Measurements from ENCODE around the gene MINK1. TPM values are rescaled to one million over a fixed set of nuclear protein-coding genes. Genes with fewer than 3 reads are reported as not detected.
"Not testable (repeated sequence)": the region's sequence is repeated elsewhere in the genome, so short reads cannot be mapped to it uniquely, and the experiment has no call there.

Gene MINK1
- total RNA-seq, 1 donor from 2014 or later = 51.4 TPM

DNA sequence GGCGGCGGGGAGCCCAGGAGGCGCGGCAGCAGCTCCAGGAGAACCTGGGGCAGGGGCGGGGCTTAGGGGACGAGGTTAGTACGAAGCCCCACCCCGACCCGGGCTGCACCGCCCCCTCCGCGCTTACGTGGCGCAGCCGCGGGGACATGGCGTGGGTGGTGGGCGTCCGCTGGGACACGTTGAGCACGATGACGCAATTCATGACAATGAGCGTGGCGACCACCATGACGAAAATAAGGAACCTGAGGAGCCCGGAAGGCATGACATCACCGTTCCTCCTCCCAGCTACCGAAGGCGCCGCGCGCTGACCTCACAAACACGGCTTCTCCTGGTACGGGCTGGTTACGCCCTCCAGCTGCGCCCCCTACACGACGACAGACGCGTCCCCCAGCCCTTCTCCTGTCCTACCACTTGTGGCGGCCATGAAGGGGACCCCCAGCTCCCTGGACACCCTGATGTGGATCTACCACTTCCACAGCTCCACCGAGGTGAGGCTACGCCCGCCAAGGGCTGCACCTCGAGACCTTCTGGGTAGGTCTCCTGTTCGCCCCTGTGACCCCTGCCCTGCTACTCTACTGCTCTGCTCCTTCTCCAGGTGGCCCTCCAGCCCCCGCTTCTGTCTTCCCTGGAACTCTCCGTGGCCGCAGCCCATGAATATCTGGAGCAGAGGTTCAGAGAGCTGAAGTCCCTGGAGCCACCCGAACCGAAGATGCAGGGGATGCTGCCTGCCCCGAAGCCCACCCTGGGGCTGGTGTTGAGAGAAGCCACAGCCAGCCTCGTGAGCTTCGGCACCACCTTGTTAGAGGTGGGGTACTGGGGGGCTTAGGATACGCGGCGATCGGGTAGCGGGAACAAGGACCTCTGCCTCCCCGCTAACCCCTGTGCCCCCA lies 66.4 kb downstream of the MINK1 start, which contains the start of gene C17orf107:
Gene C17orf107, plus strand, starts transcription at position 196 of the 890 bp plus-strand sequence. Its CDS starts 227 bp downstream, at position 423.
- peak; percentile 82 for DNase-seq

DNA sequence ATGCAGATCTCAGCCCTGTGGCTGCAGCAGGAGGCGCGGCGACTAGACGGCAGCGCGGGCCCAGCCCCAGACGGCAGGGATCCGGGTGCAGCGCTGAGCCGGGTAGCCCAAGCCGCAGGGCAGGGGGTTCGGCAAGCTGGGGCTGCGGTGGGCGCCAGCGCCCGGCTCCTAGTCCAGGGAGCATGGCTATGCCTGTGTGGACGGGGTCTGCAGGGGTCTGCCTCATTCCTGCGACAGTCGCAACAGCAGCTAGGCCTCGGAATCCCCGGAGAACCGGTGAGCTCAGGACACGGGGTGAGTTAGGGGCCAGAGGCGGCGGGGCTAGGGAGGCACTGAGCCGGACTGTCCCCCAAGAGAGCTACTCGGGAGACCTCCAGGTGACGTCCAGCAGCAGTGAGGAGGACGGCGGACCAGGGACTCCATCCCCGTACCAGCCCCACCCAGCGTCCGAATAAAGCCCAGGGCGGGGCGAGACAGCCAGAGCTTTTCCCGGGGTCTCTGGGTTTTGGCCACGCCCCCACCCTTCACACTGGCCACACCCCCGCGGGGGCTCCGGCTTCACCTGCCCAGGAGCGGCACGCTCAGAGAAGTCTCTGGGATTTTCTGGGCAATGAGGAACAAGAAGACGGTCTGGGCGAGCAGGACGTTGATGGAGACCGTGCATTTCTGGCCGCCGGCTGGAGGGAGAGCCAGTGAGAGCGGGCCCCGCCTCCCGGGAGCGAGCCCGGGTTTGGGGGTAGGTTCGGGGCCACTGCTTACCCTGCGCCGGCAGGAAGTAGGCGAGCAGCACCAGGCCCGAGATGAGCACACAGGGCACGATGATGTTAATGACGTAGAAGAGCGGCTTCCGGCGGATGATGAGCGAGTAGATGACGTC lies 67.3 kb downstream of the MINK1 start:
- DNase-seq = peak; percentile 50

DNA sequence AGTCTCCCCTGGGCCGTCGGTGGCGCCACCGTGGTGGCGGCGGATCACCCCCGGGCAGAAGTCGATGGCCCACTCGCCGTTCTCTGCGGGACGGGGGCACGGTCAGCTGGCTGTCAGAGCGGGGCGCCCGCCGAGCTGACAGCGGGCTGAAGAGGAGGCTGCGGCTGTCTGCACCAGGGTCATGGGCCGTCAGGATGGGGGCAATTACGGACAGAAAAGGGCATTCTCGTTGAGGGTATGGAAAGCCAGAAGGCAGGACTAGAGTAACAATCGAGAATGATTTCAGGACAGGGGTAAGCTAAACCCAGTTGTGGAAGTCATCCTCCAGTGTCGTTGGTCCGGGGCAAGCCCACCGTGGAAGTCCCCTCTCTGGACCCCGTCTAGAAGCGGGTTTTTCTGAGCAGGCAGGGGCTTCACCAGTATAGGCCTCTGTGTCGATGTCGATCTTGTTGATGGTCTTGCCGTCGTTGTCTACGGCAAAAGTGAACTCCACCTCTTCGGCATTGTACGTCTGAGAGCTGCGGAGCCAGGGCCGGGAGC lies 68.0 kb downstream of the MINK1 start:
- no peak for DNase-seq

DNA sequence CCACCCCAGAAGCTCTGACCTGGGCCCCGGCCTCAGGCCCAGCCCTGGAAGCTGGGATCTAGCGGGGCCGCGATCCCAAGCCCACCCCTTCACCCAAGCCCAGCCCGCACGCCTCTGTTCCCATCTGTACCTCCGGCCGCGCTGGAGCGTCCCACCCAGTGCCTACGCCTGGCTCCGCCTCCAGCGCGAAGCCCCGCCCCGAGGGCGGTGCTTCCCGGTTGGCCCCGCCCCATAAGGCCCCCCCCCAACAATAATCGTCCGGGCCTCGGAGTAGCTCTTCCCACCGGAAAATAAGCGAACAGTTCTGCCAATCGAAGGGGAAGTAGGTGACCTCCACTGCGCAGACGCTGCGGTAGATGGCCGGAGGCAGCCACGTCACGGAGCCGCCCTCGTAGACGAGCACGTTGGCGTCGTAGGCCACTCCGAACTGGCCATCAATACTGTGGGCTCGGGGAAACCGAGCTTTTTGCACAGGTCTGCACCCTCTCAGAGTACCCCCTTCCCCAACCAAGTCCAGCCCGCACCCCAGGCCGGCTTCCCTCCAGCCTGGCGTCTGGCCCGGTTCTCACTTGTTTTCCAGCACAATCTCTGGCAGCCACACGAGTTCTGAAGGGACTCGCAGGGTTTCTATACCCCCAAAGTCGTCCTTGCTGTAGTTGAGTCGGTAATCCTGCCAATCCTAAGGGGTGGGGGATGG lies 68.7 kb downstream of the MINK1 start:
- DNase-seq = peak; percentile 52

DNA sequence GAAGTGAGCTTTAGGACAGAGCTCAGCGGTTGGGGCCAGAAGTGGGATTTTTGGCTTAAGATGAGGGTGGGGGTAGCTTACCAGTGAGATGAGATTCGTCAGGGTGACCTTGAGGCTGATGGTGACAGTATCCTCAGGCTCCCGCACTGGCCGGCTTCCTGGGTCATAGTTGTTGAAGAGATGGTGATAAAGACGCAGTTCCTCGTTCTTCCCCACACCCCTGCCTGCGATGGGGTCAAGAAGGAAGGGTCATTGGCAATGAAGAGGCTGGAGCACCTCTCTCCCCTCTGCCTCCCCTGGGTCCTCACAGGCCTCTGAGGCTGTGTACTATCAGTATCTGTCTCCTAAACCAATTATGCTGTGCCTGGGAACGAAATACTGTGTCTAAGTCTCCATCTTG lies 69.4 kb downstream of the MINK1 start:
- no peak for DNase-seq

DNA sequence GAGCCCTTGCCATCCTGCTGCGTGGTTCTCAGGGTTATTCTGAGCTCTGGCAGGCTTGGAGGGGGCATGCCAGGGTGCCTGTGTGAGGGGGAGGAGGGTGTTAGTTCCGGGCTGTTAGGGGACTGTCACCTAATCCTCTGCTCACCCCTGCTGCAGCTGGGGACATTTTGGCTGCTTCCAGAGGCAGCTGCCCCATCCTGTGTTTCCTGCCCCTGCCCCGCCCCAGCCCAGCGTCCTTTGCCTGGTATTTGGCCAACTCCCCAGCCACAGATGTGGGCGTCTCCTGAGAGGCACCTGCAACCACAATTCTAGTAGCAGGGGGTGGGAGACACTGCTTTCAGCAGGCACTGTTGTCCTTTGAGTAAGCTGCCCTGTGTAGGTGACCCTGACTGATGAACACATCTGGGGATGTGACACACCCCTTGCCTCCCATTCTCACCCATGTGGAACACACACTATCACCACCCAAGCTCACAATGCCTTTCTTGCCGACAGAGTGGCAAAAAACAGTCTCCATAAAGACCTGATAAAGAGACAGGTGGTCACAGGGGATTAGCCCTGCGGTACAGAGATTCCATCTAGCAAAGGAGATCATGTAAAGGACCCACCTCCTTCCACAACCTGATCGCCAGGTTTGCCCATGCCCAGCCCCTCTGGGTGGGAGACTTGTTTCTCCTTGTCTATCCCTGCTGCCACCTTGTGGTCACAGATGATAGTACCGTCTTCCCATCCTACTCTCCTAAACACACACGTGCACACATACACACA lies 70.1 kb downstream of the MINK1 start, which contains the start of gene CHRNE:
Gene CHRNE, minus strand, starts transcription at position 48 of the 768 bp plus-strand sequence. Its CDS starts 35 bp downstream, at position 13.
- peak; percentile 90 for DNase-seq

DNA sequence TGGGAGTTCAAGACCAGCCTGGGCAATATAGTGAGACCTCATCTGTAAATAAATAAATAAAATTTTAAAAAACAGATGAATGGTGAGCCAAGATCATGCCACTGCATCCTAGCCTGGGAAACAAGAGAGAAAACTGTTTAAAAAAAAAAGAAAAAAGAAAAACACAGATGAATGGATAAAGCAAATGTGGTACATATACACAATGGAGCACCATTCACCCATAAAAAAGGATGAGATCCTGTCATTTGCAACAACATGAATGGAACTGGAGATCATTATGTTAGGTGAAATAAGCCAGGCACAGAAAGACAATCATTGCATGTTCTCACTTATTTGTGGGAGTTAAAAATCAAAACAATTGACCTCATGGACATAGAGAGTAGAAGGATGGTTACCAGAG lies 73.5 kb downstream of the MINK1 start:
- DNase-seq = not testable (repeated sequence)

DNA sequence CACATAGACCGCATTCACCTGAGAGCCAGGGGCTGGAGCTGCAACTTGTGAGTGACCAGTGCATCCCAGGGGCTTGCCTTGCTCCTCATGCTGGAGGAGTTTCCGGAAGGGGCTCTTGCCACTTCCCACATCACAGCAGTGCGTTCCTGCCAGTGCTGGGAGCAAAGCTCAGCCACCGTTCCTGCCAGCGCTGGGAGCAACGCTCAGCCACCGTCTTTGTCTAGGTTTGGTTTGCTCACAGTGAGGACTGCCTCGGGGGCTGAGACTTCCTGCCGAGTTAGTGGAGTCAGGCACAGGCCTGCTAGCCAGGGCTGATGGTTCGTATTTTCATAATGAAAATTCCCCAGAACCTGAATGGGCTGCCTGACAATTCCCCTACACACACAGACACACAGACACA lies 75.2 kb downstream of the MINK1 start:
- peak; percentile 40 for DNase-seq

DNA sequence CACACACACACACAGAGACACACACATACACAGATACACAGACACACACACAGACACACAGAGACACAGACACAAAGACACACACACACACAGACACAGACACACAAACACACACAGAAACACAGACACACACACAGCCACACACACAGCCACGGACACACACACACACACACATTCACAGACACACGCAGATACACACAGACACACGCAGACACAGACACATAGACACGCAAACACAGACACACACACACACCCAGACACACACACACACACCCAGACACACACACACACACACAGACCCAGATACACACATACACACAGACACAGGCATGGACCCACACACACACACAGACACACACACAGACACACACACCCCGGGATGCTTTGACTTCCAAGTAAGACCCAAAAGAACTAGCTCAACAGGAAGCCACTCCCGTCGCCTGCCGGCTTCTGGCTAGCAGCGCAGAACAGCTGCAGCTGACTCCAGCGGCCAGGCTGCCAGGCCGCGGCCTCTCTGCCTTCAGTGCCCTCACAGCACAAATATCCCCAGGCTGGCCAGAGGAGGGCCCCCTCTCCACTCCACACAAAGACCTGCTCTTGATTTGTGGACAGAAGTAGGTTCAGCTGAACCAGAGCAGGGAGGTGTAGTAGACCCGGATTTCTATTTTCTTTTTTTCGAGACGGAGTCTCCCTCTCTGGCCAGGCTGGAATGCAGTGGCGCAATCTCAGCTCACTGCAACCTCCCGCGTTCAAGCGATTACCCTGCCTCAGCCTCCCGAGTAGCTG lies 75.8 kb downstream of the MINK1 start:
- peak; percentile 96 for DNase-seq

DNA sequence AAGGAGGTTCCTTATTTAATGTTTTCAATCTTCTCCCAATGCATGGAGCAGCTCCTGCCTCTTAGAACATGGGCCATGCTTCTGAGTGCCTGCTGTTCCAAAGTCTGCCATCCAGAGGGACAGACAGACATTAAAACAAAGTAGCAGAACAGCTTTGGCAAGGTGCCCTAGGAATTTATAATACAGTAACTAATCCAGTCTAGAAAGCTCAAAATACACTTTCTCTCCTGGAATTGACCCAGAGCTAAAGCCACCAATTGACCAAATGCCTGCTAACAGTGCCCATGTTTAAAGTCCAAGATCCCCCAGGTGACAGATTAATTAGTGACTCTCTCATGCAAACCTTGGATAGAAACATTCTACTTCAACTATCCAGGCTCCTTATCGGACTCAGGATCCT lies 80.9 kb downstream of the MINK1 start:
- no peak for DNase-seq

DNA sequence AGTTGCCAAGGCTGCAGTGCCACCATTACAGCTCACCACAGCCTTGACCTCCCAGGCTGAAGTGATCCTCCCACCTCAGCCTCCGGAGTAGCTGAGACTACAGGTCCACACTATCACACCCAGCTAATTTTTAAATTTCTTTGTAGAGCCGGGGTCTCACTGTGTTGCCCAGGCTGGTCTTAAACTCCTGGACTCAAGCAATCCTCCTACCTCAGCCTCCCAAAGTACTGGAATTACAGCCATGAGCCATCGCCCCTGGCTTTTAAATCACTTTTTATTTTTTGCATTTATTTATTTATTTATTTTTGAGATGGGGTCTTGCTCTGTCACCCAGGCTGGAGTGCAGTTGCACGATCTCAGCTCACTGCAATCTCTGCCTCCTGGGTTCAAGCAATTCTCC lies 81.4 kb downstream of the MINK1 start:
- not testable (repeated sequence) for DNase-seq

DNA sequence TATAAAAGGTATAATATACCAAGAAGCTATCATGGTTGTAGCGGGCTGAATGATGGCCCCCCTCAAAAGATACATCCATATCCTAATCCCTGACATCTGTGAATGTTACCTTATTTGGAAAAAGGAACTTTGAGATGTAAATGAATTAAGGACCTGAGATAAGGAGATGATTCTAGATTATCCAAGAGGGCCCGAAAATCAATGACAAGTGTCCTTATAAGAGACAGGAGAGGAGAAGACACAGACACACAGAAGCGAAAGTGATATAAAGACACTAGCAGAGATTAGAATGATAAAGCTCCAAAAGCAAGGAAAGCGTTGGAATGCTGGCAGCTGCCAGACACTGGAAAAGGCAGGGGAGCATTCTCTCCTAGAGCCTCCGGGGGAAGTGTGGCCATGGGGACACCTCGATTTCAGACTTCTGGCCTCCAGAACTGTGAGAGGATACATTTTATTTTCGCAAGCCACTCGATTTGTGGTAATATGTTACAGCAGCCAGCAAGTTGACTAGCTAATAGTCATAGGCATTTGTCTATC lies 86.4 kb downstream of the MINK1 start:
- no peak for DNase-seq

DNA sequence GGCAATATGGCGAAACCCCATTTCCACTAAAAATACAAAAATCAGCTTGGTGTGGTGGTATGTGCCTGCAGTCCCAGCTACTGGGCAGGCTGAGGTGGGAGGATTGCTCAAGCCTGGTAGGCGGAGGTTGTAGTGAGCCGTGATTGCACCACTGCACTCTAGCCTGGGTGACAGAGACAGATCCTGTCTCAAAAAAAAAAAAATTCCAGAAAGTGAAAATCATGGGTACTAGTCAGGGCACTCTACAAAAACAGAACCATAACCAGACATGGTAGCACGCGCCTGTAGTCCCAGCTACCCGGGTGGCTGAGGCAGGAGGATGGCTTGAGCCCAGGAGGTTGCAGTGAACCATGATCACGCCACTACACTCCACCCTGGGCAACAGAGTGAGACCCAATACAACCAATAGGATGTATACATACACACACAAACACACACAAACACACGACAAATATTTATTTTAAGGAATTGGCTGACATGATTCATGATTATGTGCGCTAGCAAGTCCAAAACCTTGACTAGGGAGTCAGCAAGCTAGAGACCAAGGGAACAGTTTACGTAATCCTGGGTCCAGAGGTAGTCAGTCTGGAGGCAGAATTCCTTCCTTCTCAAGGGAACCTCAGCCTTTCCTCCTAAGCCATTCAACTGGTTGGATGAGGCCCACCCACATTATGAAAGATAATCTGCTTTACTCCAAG lies 87.4 kb downstream of the MINK1 start:
- no peak for DNase-seq

DNA sequence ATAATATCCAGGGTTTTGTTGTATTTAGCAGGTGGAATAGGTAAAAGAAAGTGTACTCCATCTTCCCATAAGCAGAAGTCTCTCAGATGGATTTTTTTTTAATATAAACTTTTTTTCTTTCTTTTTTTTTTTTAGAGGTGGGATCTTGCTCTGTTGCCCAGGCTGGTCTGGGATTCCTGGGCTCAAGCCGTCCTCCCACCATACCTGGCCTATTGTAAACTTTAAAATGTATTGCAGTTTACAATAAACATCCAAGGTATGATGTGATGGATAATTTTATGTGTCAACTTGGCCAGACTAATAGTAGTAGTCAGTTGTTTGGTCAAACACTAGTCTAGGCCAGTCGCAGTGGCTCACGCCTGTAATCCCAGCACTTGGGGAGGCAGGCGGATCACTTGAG lies 88.2 kb downstream of the MINK1 start:
- DNase-seq = no peak

DNA sequence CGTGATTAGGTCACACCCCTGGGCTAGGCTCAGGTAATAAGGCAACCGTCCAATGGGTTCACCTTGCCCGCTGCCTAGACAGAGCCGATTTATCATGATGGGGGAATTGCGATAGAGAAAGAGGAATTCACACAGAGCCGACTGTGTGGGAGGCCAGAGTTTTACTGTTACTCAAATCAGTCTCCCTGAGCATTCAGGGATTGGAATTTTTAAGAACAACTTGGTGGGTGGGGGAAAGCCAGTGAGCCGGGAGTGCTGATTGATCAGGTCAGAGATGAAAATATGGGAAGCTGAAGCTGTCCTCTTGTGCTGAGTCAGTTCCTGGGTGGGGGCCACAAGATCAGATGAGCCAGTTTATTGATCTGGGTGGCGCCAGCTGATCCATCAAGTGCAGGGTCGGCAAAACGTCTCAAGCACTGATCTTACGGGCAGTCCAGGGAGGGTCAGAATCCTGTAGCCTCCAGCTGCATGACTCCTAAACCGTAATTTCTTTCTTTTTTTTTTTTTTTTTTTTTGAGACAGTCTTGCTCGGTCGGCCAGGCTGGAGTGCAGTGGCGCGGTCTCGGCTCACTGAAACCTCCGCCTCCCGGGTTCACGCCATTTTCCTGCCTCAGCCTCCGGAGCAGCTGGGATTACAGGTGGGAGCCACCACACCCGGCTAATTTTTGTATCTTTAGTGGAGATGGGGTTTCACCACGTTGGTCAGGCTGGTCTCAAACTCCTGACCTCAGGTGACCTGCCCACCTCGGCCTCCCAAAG lies 93.6 kb downstream of the MINK1 start:
- not testable (repeated sequence) for DNase-seq

DNA sequence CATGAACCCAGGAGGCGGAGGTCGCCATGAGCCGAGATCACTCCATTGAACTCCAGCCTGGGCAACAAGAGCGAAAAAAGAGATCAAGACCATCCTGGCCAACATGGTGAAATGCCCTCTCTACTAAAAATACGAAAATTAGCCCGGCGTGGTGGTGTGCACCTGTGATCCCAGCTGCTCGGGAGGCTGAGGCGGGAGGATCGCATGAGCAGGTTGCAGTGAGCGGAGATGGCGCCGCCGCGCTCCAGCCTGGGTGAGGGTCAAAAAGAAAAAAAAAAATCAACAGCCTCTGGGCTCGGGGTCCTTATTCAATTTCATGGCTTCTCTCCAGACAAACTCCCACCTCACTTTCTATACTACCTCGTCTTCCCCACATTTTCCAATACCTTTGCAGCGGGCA lies 95.7 kb downstream of the MINK1 start:
- no peak for DNase-seq

DNA sequence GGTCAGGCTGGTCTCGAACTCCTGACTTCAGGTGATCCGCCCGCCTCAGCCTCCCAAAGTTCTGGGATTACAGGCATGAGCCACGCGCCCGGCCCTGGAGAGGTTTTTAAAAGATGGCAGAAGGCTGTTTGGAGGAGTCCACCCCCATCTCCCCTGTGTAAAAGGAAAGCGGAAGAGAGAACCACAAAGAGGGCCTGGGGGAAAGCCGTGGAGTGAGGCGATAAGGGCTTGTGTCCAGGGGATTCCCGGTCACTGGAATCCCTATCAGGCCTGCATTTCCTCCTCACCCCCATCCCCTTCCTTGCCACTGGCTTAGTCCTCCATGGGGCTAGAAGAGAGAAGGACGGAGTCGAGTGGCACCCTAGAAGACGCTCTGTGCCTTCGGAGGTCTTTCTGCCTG lies 98.8 kb downstream of the MINK1 start, which contains the start of gene GP1BA:
Gene GP1BA, plus strand, starts transcription at position 315 of the 400 bp plus-strand sequence. CDS start 328 bp downstream, outside the sequence.
- DNase-seq = no peak

DNA sequence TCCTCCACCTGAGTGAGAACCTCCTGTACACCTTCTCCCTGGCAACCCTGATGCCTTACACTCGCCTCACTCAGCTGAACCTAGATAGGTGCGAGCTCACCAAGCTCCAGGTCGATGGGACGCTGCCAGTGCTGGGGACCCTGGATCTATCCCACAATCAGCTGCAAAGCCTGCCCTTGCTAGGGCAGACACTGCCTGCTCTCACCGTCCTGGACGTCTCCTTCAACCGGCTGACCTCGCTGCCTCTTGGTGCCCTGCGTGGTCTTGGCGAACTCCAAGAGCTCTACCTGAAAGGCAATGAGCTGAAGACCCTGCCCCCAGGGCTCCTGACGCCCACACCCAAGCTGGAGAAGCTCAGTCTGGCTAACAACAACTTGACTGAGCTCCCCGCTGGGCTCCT lies 99.6 kb downstream of the MINK1 start:
- DNase-seq = no peak
